Measurements from ENCODE around the gene PLK5. TPM values are rescaled to one million over a fixed set of nuclear protein-coding genes. Genes with fewer than 3 reads are reported as not detected.

PLK5 gene
- total and polyA plus RNA-seq, 2 experiments from 2014 or later, result 0.97 to 1.2 TPM

DNA sequence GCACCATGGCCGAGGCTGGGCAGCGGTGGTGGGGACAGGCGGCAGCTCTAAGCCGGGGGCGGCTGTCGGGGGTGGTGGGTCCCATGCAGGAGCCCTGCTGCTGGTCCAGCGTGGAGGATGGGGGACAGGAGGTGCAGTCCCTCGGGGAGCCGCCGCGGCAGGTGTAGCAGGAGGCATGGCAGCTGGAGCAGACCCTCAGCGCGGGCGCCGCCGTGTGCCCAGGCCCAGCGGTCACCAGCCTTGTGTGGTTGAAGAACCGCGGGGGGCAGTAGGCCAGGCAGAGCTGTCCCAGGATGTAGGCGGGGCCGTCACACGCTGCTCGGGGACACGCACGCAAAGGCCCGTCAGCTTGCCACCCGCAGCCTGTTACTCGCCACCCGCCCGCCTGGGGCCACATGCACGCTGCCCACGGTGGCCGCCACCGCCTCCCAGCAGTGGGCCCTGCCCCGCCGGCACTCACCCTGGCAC, 42.0 kb upstream of the PLK5 start (continued):
- TF ChIP-seq, protein P1, sequence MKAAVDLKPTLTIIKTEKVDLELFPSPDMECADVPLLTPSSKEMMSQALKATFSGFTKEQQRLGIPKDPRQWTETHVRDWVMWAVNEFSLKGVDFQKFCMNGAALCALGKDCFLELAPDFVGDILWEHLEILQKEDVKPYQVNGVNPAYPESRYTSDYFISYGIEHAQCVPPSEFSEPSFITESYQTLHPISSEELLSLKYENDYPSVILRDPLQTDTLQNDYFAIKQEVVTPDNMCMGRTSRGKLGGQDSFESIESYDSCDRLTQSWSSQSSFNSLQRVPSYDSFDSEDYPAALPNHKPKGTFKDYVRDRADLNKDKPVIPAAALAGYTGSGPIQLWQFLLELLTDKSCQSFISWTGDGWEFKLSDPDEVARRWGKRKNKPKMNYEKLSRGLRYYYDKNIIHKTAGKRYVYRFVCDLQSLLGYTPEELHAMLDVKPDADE (IDR thresholded peaks at IDR 0.05), result no peak
- no peak for TF ChIP-seq EZH2 (IDR thresholded peaks at IDR 0.05; ENCODE audit: low read depth, unreplicated experiment)
- TF ChIP-seq ZNF331 (CRISPR knock-in tag; IDR thresholded peaks at IDR 0.05; ENCODE audit: low read depth), result no peak
- no peak for TF ChIP-seq EZH2phosphoT487 (IDR thresholded peaks at IDR 0.05; ENCODE audit: unreplicated experiment)
- TF ChIP-seq NANOG (IDR thresholded peaks at IDR 0.05; ENCODE audit: borderline replicate concordance), result no peak
- TF ChIP-seq ZNF114 (CRISPR knock-in tag; IDR thresholded peaks at IDR 0.05), result no peak
- no peak for TF ChIP-seq STAT1 (IDR thresholded peaks at IDR 0.05; ENCODE audit: unreplicated experiment)
- TF ChIP-seq, protein P2, sequence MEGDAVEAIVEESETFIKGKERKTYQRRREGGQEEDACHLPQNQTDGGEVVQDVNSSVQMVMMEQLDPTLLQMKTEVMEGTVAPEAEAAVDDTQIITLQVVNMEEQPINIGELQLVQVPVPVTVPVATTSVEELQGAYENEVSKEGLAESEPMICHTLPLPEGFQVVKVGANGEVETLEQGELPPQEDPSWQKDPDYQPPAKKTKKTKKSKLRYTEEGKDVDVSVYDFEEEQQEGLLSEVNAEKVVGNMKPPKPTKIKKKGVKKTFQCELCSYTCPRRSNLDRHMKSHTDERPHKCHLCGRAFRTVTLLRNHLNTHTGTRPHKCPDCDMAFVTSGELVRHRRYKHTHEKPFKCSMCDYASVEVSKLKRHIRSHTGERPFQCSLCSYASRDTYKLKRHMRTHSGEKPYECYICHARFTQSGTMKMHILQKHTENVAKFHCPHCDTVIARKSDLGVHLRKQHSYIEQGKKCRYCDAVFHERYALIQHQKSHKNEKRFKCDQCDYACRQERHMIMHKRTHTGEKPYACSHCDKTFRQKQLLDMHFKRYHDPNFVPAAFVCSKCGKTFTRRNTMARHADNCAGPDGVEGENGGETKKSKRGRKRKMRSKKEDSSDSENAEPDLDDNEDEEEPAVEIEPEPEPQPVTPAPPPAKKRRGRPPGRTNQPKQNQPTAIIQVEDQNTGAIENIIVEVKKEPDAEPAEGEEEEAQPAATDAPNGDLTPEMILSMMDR (conservative IDR thresholded peaks at IDR 0.05; ENCODE audit: low read depth in 2 of 2), result no peak

DNA sequence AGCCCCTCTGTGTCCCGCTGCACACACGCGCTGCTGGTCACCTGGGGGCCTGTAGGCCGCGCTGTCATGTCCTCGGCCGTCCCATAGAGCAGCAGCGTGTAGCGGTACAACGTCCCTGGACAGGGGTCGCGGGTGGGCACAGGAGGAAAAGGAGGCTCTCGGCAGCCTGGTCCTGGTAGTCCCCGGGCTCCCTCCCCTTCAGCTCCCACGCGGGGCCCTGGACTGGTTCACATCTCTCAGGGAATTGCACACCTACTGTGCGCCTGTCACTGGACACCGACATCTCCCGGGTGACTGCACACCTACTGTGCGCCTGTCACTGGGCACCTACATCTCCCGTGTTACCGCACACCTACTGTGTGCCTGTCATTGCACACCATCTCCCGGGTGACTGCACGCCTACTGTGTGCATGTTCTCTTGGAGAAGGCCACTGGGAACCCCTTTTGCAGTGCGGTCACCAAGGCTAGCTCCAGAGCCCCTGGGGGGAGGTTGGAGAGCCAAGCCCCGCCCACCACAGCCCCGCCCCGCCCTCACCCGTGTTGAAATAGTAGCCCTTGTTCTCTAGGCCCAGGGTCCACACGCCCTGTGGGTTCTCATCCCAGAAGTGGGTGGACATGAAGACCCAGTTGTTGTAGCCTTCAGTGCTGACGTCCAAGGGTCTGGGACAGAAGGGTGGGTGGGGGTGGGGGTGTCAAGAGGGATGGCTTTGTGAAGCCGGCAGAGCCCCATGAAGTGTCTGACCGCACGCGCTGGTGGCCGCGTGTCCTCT, 41.3 kb upstream of the PLK5 start:
- H3K9me2 ChIP-seq (ENCODE audit: insufficient read depth), result no peaks in the 10 kb centered on the region
- no peak overlapping the region for H3K4me2 ChIP-seq
- H3K27ac ChIP-seq (ENCODE audit: low read depth), result no peak overlapping the region
- Mint-ChIP-seq H3K9me3 (no peaks in the 10 kb centered on the region; the same call in 2 of the 3 replicates), H3K27ac (no peak overlapping the region), H3K36me3 (ENCODE audit: low read depth) (peaks cover under 1% of the 10 kb centered on the region; the same call in 2 of the 3 replicates), H3K27me3 (ENCODE audit: insufficient read depth, low read depth, poor library complexity) (peaks cover 7% of the 10 kb centered on the region), H3K4me1 (peaks cover under 1% of the 10 kb centered on the region; the same call in 2 of the 3 replicates), H3K4me3 (no peak overlapping the region)
- peaks cover 4% of the 10 kb centered on the region; the same call in 1 of the 2 replicates for H3K4me1 ChIP-seq (ENCODE audit: insufficient read depth)
- H3K4me3 ChIP-seq, result no peak overlapping the region
- peaks cover 5% of the 10 kb centered on the region; the same call in 1 of the 2 replicates for H4K20me1 ChIP-seq (replicated peaks; ENCODE audit: insufficient read depth)
- H2AFZ ChIP-seq, result no peak overlapping the region
- 0 out of 2 replicates have a peak, but pooled peaks cover 10% of the 10 kb centered on the region for H3F3A ChIP-seq (replicated peaks; ENCODE audit: low read depth)
- no peaks in the 10 kb centered on the region for H3K27me3 ChIP-seq (ENCODE audit: insufficient read depth)
- ATAC-seq (no peak), DNase-seq (ENCODE audit: low spot score) (no peak)
- peaks cover 10% of the 10 kb centered on the region for H3K79me2 ChIP-seq (replicated peaks; ENCODE audit: insufficient read depth)
- TF ChIP-seq ZNF114 (CRISPR knock-in tag; IDR thresholded peaks at IDR 0.05), result no peak
- TF ChIP-seq ZNF331 (CRISPR knock-in tag; IDR thresholded peaks at IDR 0.05; ENCODE audit: low read depth), result no peak
- no peak for TF ChIP-seq EZH2phosphoT487 (IDR thresholded peaks at IDR 0.05; ENCODE audit: unreplicated experiment)
- TF ChIP-seq, protein P2 (conservative IDR thresholded peaks at IDR 0.05; ENCODE audit: low read depth in 2 of 2), result peak in 1 of 2 experiments; percentile 19; a peak in 1 of 4 replicates
- no peaks in the 10 kb centered on the region for H3K36me3 ChIP-seq (ENCODE audit: insufficient read depth)

All from GM23338 (cell line).